H9 (cell line): ENCODE results near the gene CALHM5. TPM values are rescaled to one million over a fixed set of nuclear protein-coding genes. Genes with fewer than 3 reads are reported as not detected.

Experiments used
- DNase-seq: peaks from one replicate; pipeline ENCODE4 v3.0.0-alpha.2; 2017
- H2AFZ ChIP-seq: one replicate; pipeline ENCODE4 v1.6.1; 2013; ENCODE audit warnings: mild to moderate bottlenecking, low read length, control low read depth, moderate library complexity
- H2AK5ac ChIP-seq: 2 replicates; pipeline ENCODE4 v1.6.1; 2013; ENCODE audit warnings: low read length, control low read depth, mixed read lengths; ENCODE audit not compliant: insufficient read length
- H2BK120ac ChIP-seq: one replicate; pipeline ENCODE4 v1.6.1; 2013; ENCODE audit warnings: low read depth, mild to moderate bottlenecking, low read length, control low read depth, inconsistent platforms; ENCODE audit not compliant: poor library complexity, severe bottlenecking
- H2BK12ac ChIP-seq: 2 replicates; pipeline ENCODE4 v1.6.1; 2013; ENCODE audit warnings: low read length, control low read depth, mixed read lengths, low read depth; ENCODE audit not compliant: insufficient read length
- H2BK15ac ChIP-seq: 2 replicates; pipeline ENCODE4 v1.6.1; 2013; ENCODE audit warnings: low read depth, low read length, control low read depth
- H2BK20ac ChIP-seq: one replicate; pipeline ENCODE4 v1.6.1; 2013; ENCODE audit warnings: low read depth, mild to moderate bottlenecking, low read length, control low read depth, inconsistent platforms; ENCODE audit not compliant: poor library complexity, severe bottlenecking
- H2BK5ac ChIP-seq: 2 replicates; pipeline ENCODE4 v1.6.1; 2013; ENCODE audit warnings: low read length, control low read depth, mixed read lengths; ENCODE audit not compliant: insufficient read length
- H3K14ac ChIP-seq: 2 replicates; pipeline ENCODE4 v1.6.1; 2013; ENCODE audit warnings: low read length, control low read depth; ENCODE audit not compliant: insufficient read depth
- H3K18ac ChIP-seq: 2 replicates; pipeline ENCODE4 v1.6.1; 2013; ENCODE audit warnings: low read depth, mild to moderate bottlenecking, mixed read lengths, low read length, control low read depth; ENCODE audit not compliant: insufficient read length
- H3K23ac ChIP-seq: 2 replicates; pipeline ENCODE4 v1.6.1; 2013; ENCODE audit warnings: low read length, control low read depth, mixed read lengths, low read depth; ENCODE audit not compliant: insufficient read length
- H3K23me2 ChIP-seq: 2 replicates; pipeline ENCODE4 v1.6.1; 2013; ENCODE audit warnings: low read depth, mild to moderate bottlenecking, mixed read lengths, low read length, control low read depth; ENCODE audit not compliant: insufficient read length, poor library complexity, severe bottlenecking
- H3K27ac ChIP-seq: 2 replicates; pipeline ENCODE4 v1.5.1; 2013; ENCODE audit warnings: low read length, control low read depth, mixed read lengths, low read depth; ENCODE audit not compliant: insufficient read length
- H3K27me3 ChIP-seq: 2 replicates; pipeline ENCODE4 v1.6.1; 2013; ENCODE audit warnings: low read length, control low read depth, inconsistent platforms; ENCODE audit not compliant: insufficient read depth
- H3K4ac ChIP-seq: 2 replicates; pipeline ENCODE4 v1.6.1; 2013; ENCODE audit warnings: low read depth, mild to moderate bottlenecking, control low read depth, inconsistent platforms, low read length, moderate library complexity
- H3K4me1 ChIP-seq: 2 replicates; pipeline ENCODE4 v1.6.1; 2013; ENCODE audit warnings: low read length, control low read depth, inconsistent platforms; ENCODE audit not compliant: insufficient read depth
- H3K4me2 ChIP-seq: 2 replicates; pipeline ENCODE4 v1.6.1; 2013; ENCODE audit warnings: low read length, control low read depth, mixed read lengths; ENCODE audit not compliant: insufficient read length, insufficient read depth
- H3K56ac ChIP-seq: 2 replicates; pipeline ENCODE4 v1.6.1; 2013; ENCODE audit warnings: low read depth, mild to moderate bottlenecking, mixed read lengths, low read length, control low read depth; ENCODE audit not compliant: insufficient read length
- H3K79me1 ChIP-seq: 2 replicates; pipeline ENCODE4 v1.6.1; 2013; ENCODE audit warnings: low read depth, mild to moderate bottlenecking, moderate library complexity, low read length, control low read depth, inconsistent platforms; ENCODE audit not compliant: insufficient read depth, poor library complexity, severe bottlenecking
- H3K79me2 ChIP-seq: 2 replicates; pipeline ENCODE4 v1.6.1; 2013; ENCODE audit warnings: low read length, control low read depth, inconsistent platforms; ENCODE audit not compliant: insufficient read depth
- H3K9ac ChIP-seq: 2 replicates; pipeline ENCODE4 v1.6.1; 2013; ENCODE audit warnings: low read length, control low read depth, mixed read lengths; ENCODE audit not compliant: insufficient read length; ENCODE audit errors: extremely low read depth
- H3K9me3 ChIP-seq: one replicate; pipeline ENCODE4 v1.6.1; 2013; ENCODE audit warnings: low read depth, low read length, inconsistent platforms; ENCODE audit not compliant: control insufficient read depth
- H3T11ph ChIP-seq: one replicate; pipeline ENCODE4 v1.6.1; 2013; ENCODE audit warnings: mild to moderate bottlenecking, low read length, control low read depth, inconsistent platforms
- H4K20me1 ChIP-seq: one replicate; pipeline ENCODE4 v1.6.1; 2013; ENCODE audit not compliant: control insufficient read depth, insufficient read length, insufficient read depth
- H4K5ac ChIP-seq: 2 replicates; pipeline ENCODE4 v1.6.1; 2013; ENCODE audit warnings: low read depth, mild to moderate bottlenecking, mixed read lengths, low read length, control low read depth; ENCODE audit not compliant: insufficient read length
- H4K8ac ChIP-seq: replicated peaks from 2 replicates; pipeline ENCODE4 v1.6.1; 2013; ENCODE audit warnings: low read length, control low read depth, mixed read lengths, low read depth; ENCODE audit not compliant: insufficient read length
- H4K91ac ChIP-seq: 2 replicates; pipeline ENCODE4 v1.6.1; 2013; ENCODE audit warnings: low read depth, mild to moderate bottlenecking, moderate library complexity, mixed read lengths, low read length, control low read depth; ENCODE audit not compliant: insufficient read length
- H3K27ac Mint-ChIP-seq, 3 experiments: 2 replicates in 2 of 3; 3 replicates in 1 of 3; pipeline ENCODE4 v1.8.0; 2020 to 2021; ENCODE audit warnings: mixed read lengths in 3 of 3, mild to moderate bottlenecking in 1 of 3, moderate library complexity in 1 of 3
- H3K27me3 Mint-ChIP-seq: 2 replicates; pipeline ENCODE4 v1.8.0; 2021; ENCODE audit warnings: low read depth, mild to moderate bottlenecking, moderate library complexity, mixed read lengths
- H3K36me3 Mint-ChIP-seq, 3 experiments: 2 replicates in 2 of 3; 3 replicates in 1 of 3; pipeline ENCODE4 v1.8.0; 2020 to 2021; ENCODE audit warnings: low read depth in 3 of 3, mixed read lengths in 3 of 3; ENCODE audit not compliant: insufficient read depth in 1 of 3
- H3K4me1 Mint-ChIP-seq, 2 experiments: 2 replicates each; pipeline ENCODE4 v1.8.0; 2020; ENCODE audit warnings: mixed read lengths in 2 of 2
- H3K4me3 Mint-ChIP-seq, 2 experiments: 2 replicates in 1 of 2; 3 replicates in 1 of 2; pipeline ENCODE4 v1.8.0; 2020 to 2021; ENCODE audit warnings: mild to moderate bottlenecking in 2 of 2, mixed read lengths in 2 of 2, moderate library complexity in 1 of 2
- H3K9me3 Mint-ChIP-seq, 2 experiments: 2 replicates in 1 of 2; 3 replicates in 1 of 2; pipeline ENCODE4 v1.8.0; 2020; ENCODE audit warnings: mild to moderate bottlenecking in 2 of 2, mixed read lengths in 2 of 2, moderate library complexity in 1 of 2
- CTCF ChIP-seq: fragments of 200-600 bp; sonication (generic); conservative IDR thresholded peaks from 3 replicates; pipeline ENCODE4 v1.8.0; 2021; ENCODE audit warnings: antibody characterized with exemption, mild to moderate bottlenecking
- WGBS: extraction: QIAGEN DNeasy Blood & Tissue Kit; methylation state at CpG from one replicate; pipeline ENCODE4 v1.1.7; 2013; ENCODE audit warnings: missing lambda C conversion rate, low lambda C conversion rate, mixed read lengths; ENCODE audit not compliant: insufficient read length; ENCODE audit errors: extremely low coverage; 5-methylcytosine and 5-hydroxymethylcytosine counted together
- total RNA-seq: library from RNA; stranded (reverse); gene quantifications from 2 replicates; pipeline ENCODE4 v1.2.1, GENCODE V29; 2021

The CALHM5 gene
- total RNA-seq, 1 experiment from 2014 or later: 0.09 TPM

- H3K9ac ChIP-seq: no peak overlapping the region
- no peaks in the 10 kb centered on the region for H3K36me3 Mint-ChIP-seq
- no peak overlapping the region for H3K23ac ChIP-seq
- H3K79me2 ChIP-seq: no peaks in the 10 kb centered on the region
- H2BK120ac ChIP-seq: no peak overlapping the region
- no peaks in the 10 kb centered on the region for H4K20me1 ChIP-seq
- no peak overlapping the region for H4K91ac ChIP-seq
- H3T11ph ChIP-seq: no peak overlapping the region
- peaks cover 3 to 16% of the 10 kb centered on the region in 2 experiments for H3K4me1 Mint-ChIP-seq
- H2BK15ac ChIP-seq: no peak overlapping the region
- no peak overlapping the region for H3K4me3 Mint-ChIP-seq
- no peak for TF ChIP-seq CTCF
- no peak overlapping the region for H3K18ac ChIP-seq
- H3K27me3 Mint-ChIP-seq: no peaks in the 10 kb centered on the region; the same call in 1 of the 2 replicates
- H3K27ac ChIP-seq: no peak overlapping the region
- no peak overlapping the region for H2BK20ac ChIP-seq
- no peak overlapping the region for H4K5ac ChIP-seq
- WGBS: no CpG with 5 or more reads among the region's 4 CpGs
- no peaks in the 10 kb centered on the region for H3K27me3 ChIP-seq
- no peak overlapping the region for H3K14ac ChIP-seq
- H2BK12ac ChIP-seq: no peak overlapping the region
- H3K9me3 ChIP-seq: no peaks in the 10 kb centered on the region
- no peak overlapping the region for H2BK5ac ChIP-seq
- H3K4ac ChIP-seq: no peak overlapping the region
- no peak overlapping the region for H3K4me2 ChIP-seq
- no peak overlapping the region for H4K8ac ChIP-seq
- H3K79me1 ChIP-seq: no peaks in the 10 kb centered on the region
- peaks cover 4% of the 10 kb centered on the region; the same call in 1 of the 2 replicates for H3K4me1 ChIP-seq
- no peak overlapping the region for H2AFZ ChIP-seq
- H2AK5ac ChIP-seq: no peak overlapping the region
- H3K23me2 ChIP-seq: no peaks in the 10 kb centered on the region
- no peaks in the 10 kb centered on the region for H3K9me3 Mint-ChIP-seq
- H3K27ac Mint-ChIP-seq: no peak overlapping the region
- no peak overlapping the region for H3K56ac ChIP-seq
- no peak for DNase-seq
These were observed 7.4 kb downstream of the CALHM5 start for GRCh38 chr6:116518621-116519368.
